HepG2 (cell line): ENCODE data around the gene LIPE. TPM values are rescaled to one million over a fixed set of nuclear protein-coding genes. Genes with fewer than 3 reads are reported as not detected.

ENCODE experiments used
- ATAC-seq: fragments of 200-7000 bp; cut with Tn5 transposase; 3 replicates; pipeline ENCODE4 v1.9.1; 2020; ENCODE audit warnings: mild to moderate bottlenecking, moderate library complexity
- BruUV-seq: library from RNA; stranded (reverse); fragments of 400-500 nt; replicated peaks from 2 replicates; lab custom pipeline; 2021; lab: Mats Ljungman, UMichigan
- CTCF ChIA-PET: fragments of 300-600 bp; formaldehyde crosslinking; extraction: SDS; loops from one replicate; lab custom pipeline; 2021; ENCODE audit warnings: low total read pairs, inconsistent platforms, low intra/inter-chr PET ratio; lab: Yijun Ruan, JAX
- POLR2A ChIA-PET: fragments of 350-600 bp; sonication (Branson Sonifier 250); formaldehyde crosslinking; loops from one replicate; lab custom pipeline; 2020; ENCODE audit warnings: antibody characterized with exemption, inconsistent platforms; lab: Yijun Ruan, JAX
- DNase-seq: peaks from one replicate; pipeline ENCODE4 v3.0.0-alpha.2; 2015; ENCODE audit warnings: low spot score
- FAIRE-seq: peaks from 3 replicates; lab custom pipeline; 2011; peaks lifted over from hg19 to GRCh38; lab: Jason Lieb, UNC
- H2AFZ ChIP-seq: one replicate; pipeline ENCODE4 v1.6.1; 2011; ENCODE audit warnings: low read length, inconsistent platforms
- H3K27ac ChIP-seq: fragments of 300-600 bp; 3 replicates; pipeline ENCODE4 v1.8.0; 2011; ENCODE audit warnings: mixed run types, mild to moderate bottlenecking, mixed read lengths, low read length, inconsistent platforms; ENCODE audit not compliant: insufficient read depth; ENCODE audit errors: extremely low read length
- H3K27me3 ChIP-seq, 2 experiments: fragments of 200-600 bp in 1 of 2; 2 replicates in 1 of 2; 3 replicates in 1 of 2; pipeline versions ENCODE4 v1.6.0 to v1.8.0; 2011; ENCODE audit warnings: low read length in 2 of 2, mild to moderate bottlenecking in 2 of 2, moderate library complexity in 2 of 2, inconsistent platforms in 1 of 2; ENCODE audit not compliant: insufficient read depth in 2 of 2, control insufficient read depth in 1 of 2
- H3K36me3 ChIP-seq, 2 experiments: fragments of 200-600 bp in 1 of 2; replicated peaks in 1 of 2; 2 replicates in 1 of 2; 3 replicates in 1 of 2; pipeline versions ENCODE4 v1.5.1 to v1.8.0; 2011; ENCODE audit warnings: low read length in 2 of 2, inconsistent platforms in 1 of 2; ENCODE audit not compliant: insufficient read depth in 2 of 2, control insufficient read depth in 1 of 2
- H3K4me1 ChIP-seq: 2 replicates; pipeline ENCODE4 v1.5.1; 2012; ENCODE audit warnings: low read length, inconsistent platforms; ENCODE audit not compliant: insufficient read depth
- H3K4me2 ChIP-seq: 2 replicates; pipeline ENCODE4 v1.6.0; 2011; ENCODE audit warnings: low read depth, low read length, inconsistent platforms
- H3K4me3 ChIP-seq, 3 experiments: fragments of 200-600 bp in 1 of 3; sonication (generic), shearing (Covaris generic) in 1 of 3; replicated peaks in 1 of 3; 2 replicates each; pipeline ENCODE4 v1.5.1; 2011 to 2016; ENCODE audit warnings: low read length in 3 of 3, inconsistent platforms in 2 of 3, low read depth in 2 of 3, mild to moderate bottlenecking in 2 of 3, control low read depth in 1 of 3, mixed read lengths in 1 of 3; ENCODE audit not compliant: insufficient read depth in 1 of 3
- H3K79me2 ChIP-seq: one replicate; pipeline ENCODE4 v1.6.1; 2011; ENCODE audit warnings: low read length, inconsistent platforms; ENCODE audit not compliant: insufficient read depth
- H3K9ac ChIP-seq: 2 replicates; pipeline ENCODE4 v1.6.0; 2011; ENCODE audit warnings: mild to moderate bottlenecking, low read depth, low read length, inconsistent platforms; ENCODE audit not compliant: insufficient read depth
- H3K9me3 ChIP-seq: 2 replicates; pipeline ENCODE4 v1.5.1; 2012; ENCODE audit warnings: mild to moderate bottlenecking, low read length
- H4K20me1 ChIP-seq: 2 replicates; pipeline ENCODE4 v1.6.0; 2011; ENCODE audit warnings: inconsistent platforms, mild to moderate bottlenecking, low read length, moderate library complexity; ENCODE audit not compliant: insufficient read depth
- KDM2A ChIP-seq: sonication (generic); formaldehyde crosslinking; IDR thresholded peaks from 2 replicates; pipeline ENCODE4 v1.4.0; 2020; ENCODE audit warnings: low read depth, missing genetic modification reagents, borderline replicate concordance
- MTF2 ChIP-seq: sonication (generic); formaldehyde crosslinking; IDR thresholded peaks from 2 replicates; pipeline ENCODE4 v1.5.0; 2020; ENCODE audit warnings: missing genetic modification reagents, borderline replicate concordance
- NAIF1 ChIP-seq: sonication (generic); formaldehyde crosslinking; IDR thresholded peaks from 2 replicates; pipeline ENCODE4 v1.5.0; 2020; ENCODE audit warnings: mild to moderate bottlenecking, missing genetic modification reagents, borderline replicate concordance
- RAD21 ChIP-seq: fragments of 450-650 bp; formaldehyde crosslinking; IDR thresholded peaks from 2 replicates; pipeline ENCODE4 v1.5.0; 2020; ENCODE audit warnings: mild to moderate bottlenecking
- SALL1 ChIP-seq: sonication (generic); formaldehyde crosslinking; IDR thresholded peaks from 2 replicates; pipeline ENCODE4 v1.8.0; 2022; ENCODE audit warnings: mild to moderate bottlenecking, missing genetic modification reagents
- SMC3 ChIP-seq: IDR thresholded peaks from 2 replicates; pipeline ENCODE4 v1.6.1; 2011; ENCODE audit warnings: low read length, improper control_type of control experiment
- STAG1 ChIP-seq: sonication (generic); formaldehyde crosslinking; IDR thresholded peaks from 2 replicates; pipeline ENCODE4 v1.4.0; 2020; ENCODE audit warnings: missing genetic modification reagents
- TOE1 ChIP-seq: sonication (generic); formaldehyde crosslinking; IDR thresholded peaks from 2 replicates; pipeline ENCODE4 v1.4.0; 2020; ENCODE audit warnings: mild to moderate bottlenecking, missing genetic modification reagents
- ZKSCAN8 ChIP-seq: IDR thresholded peaks from 2 replicates; pipeline ENCODE4 v1.6.1; 2016; ENCODE audit warnings: borderline replicate concordance, missing genetic modification reagents, missing compliant biosample characterization
- ZNF350 ChIP-seq: sonication (generic); formaldehyde crosslinking; IDR thresholded peaks from 2 replicates; pipeline ENCODE4 v1.4.0; 2020; ENCODE audit warnings: mild to moderate bottlenecking, low read depth, missing genetic modification reagents, borderline replicate concordance
- WGBS: methylation state at CpG from one replicate; pipeline ENCODE4 v1.1.6; 2017; ENCODE audit warnings: low lambda C conversion rate; 5-methylcytosine and 5-hydroxymethylcytosine counted together
- in situ Hi-C: cut with HindIII; loops from 2 replicates; pipeline ENCODE4 v1.10.0; 2017; ENCODE audit warnings: low pct_unique_long_range_greater_than_20kb; ENCODE audit not compliant: extremely low pct_ligation_motif_present
- intact Hi-C: fragments of 100-400 bp; cut with micrococcal nuclease; formaldehyde crosslinking; loops from one replicate; pipeline ENCODE4 v1.10.0; 2022; ENCODE audit not compliant: unreplicated experiment
- polyA plus RNA-seq, 8 experiments: library from polyadenylated mRNA; depleted of rRNA in 3 of 8; stranded (reverse) in 7 of 8; unstranded in 1 of 8; fragments of >200 nt; fragmentation: Illumina TruSeq in 4 of 8; extraction: Trizol in 4 of 8; gene quantifications; 2 replicates each; pipeline versions ENCODE4 v1.2.1 to v1.2.3, GENCODE V29; 2011 to 2016; ENCODE audit warnings: low read depth in 4 of 8, missing spikeins in 1 of 8, mixed read lengths in 1 of 8; ENCODE audit not compliant: insufficient read depth in 1 of 8
- total RNA-seq, 5 experiments: library from RNA; depleted of rRNA; stranded (reverse); fragments of >200 nt; fragmentation: Illumina TruSeq; extraction: Trizol; gene quantifications; 2 replicates each; pipeline ENCODE4 v1.2.3, GENCODE V29; 2016; ENCODE audit warnings: low read depth in 1 of 5
- TF ChIP-seq, protein P1 (sequence below), 2 experiments: sonication (generic) in 1 of 2; formaldehyde crosslinking in 1 of 2; IDR thresholded peaks; 2 replicates each; pipeline versions ENCODE4 v1.4.0 to v1.6.1; 2018 to 2020; ENCODE audit warnings: missing genetic modification reagents in 2 of 2, borderline replicate concordance in 1 of 2, low read depth in 1 of 2, mild to moderate bottlenecking in 1 of 2, missing biosample characterization in 1 of 2
- TF ChIP-seq, protein P2 (sequence below): sonication (generic); formaldehyde crosslinking; IDR thresholded peaks from 2 replicates; pipeline ENCODE4 v1.4.0; 2020; ENCODE audit warnings: missing genetic modification reagents
- TF ChIP-seq, protein P3 (sequence below): sonication (generic); formaldehyde crosslinking; IDR thresholded peaks from 2 replicates; pipeline ENCODE4 v1.5.0; 2020; ENCODE audit warnings: mild to moderate bottlenecking, missing genetic modification reagents
- TF ChIP-seq, protein P4 (sequence below): sonication (generic); formaldehyde crosslinking; IDR thresholded peaks from 2 replicates; pipeline ENCODE4 v1.5.0; 2020; ENCODE audit warnings: mild to moderate bottlenecking, missing genetic modification reagents, moderate library complexity

Gene LIPE
- total and polyA plus RNA-seq, 2 of the 13 experiments (the other 11 are each of a cell fraction or from before 2014, with no cell fraction given), result not detected

DNA sequence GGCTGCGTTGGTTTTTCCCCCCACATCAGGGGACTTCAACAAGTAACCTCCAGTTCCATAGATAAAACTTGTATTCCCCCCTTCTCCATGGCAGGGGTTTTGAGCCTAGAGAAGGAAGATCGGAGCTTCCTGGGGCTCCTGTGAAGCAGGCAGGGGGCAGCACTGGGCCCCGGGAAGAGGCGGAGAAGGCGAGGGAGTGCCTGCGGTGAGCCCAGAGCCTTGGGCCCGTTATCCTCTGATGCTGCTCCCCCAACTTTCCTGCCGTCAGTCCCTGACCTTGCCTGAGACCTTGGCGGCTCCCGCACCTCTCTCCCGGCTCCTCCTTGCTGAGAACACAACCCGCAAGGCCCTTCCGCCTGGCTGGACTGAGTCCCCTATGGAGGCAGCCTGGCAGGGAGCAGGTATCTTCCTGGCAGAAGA is 2.5 kb downstream of the LIPE start:
- Histone ChIP-seq H3K36me3 (no peaks in the 10 kb centered on the region), H3K4me3 (peak overlapping the region in 2 of 3 experiments; percentile 41 to 56; a peak in 3 of 6 replicates), H3K4me1 (peaks cover 66% of the 10 kb centered on the region), H3K4me2 (peak overlapping the region; percentile 63), H3K27ac (no peak overlapping the region), H3K79me2 (no peaks in the 10 kb centered on the region), H3K27me3 (peaks cover 4 to 36% of the 10 kb centered on the region in 2 experiments), H2AFZ (peak overlapping the region; percentile 28), H4K20me1 (no peaks in the 10 kb centered on the region), H3K9ac (0 out of 2 replicates have a peak overlapping the region, but pooled peaks have one; percentile 10), H3K9me3 (no peaks in the 10 kb centered on the region)
- ChIA-PET CTCF (interaction anchor here (1.0 to 3.4 kb wide), 3 partner anchors 9 to 104 kb away, joined by 5 to 25 read pairs (median 6); no protein-coding TSS in a partner anchor), POLR2A (interaction anchor here (0.9 to 2.2 kb wide), 2 partner anchors 9 to 104 kb away, joined by 3 to 13 read pairs; partner anchors contain the start of gene CEACAM1)
- ATAC-seq, result peak; percentile 75
- peak; percentile 27 for DNase-seq
- in situ Hi-C loops, result no loop called here
- whole genome bisulfite sequencing, result 0% methylated on average over 6 of the region's 13 CpGs
- BruUV-seq, result no TSS peak
- FAIRE-seq, result no peak
- intact Hi-C loops, result no loop called here
- TF ChIP-seq, protein P1, sequence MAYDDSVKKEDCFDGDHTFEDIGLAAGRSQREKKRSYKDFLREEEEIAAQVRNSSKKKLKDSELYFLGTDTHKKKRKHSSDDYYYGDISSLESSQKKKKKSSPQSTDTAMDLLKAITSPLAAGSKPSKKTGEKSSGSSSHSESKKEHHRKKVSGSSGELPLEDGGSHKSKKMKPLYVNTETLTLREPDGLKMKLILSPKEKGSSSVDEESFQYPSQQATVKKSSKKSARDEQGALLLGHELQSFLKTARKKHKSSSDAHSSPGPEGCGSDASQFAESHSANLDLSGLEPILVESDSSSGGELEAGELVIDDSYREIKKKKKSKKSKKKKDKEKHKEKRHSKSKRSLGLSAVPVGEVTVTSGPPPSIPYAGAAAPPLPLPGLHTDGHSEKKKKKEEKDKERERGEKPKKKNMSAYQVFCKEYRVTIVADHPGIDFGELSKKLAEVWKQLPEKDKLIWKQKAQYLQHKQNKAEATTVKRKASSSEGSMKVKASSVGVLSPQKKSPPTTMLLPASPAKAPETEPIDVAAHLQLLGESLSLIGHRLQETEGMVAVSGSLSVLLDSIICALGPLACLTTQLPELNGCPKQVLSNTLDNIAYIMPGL (CRISPR knock-in tag; IDR thresholded peaks at IDR 0.05; ENCODE audit: borderline replicate concordance in 1 of 2, low read depth in 1 of 2), result peak in 1 of 2 experiments; percentile 64; a peak in 1 of 4 replicates
- TF ChIP-seq, protein P2, sequence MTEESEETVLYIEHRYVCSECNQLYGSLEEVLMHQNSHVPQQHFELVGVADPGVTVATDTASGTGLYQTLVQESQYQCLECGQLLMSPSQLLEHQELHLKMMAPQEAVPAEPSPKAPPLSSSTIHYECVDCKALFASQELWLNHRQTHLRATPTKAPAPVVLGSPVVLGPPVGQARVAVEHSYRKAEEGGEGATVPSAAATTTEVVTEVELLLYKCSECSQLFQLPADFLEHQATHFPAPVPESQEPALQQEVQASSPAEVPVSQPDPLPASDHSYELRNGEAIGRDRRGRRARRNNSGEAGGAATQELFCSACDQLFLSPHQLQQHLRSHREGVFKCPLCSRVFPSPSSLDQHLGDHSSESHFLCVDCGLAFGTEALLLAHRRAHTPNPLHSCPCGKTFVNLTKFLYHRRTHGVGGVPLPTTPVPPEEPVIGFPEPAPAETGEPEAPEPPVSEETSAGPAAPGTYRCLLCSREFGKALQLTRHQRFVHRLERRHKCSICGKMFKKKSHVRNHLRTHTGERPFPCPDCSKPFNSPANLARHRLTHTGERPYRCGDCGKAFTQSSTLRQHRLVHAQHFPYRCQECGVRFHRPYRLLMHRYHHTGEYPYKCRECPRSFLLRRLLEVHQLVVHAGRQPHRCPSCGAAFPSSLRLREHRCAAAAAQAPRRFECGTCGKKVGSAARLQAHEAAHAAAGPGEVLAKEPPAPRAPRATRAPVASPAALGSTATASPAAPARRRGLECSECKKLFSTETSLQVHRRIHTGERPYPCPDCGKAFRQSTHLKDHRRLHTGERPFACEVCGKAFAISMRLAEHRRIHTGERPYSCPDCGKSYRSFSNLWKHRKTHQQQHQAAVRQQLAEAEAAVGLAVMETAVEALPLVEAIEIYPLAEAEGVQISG (CRISPR knock-in tag), result 0 out of 2 replicates have a peak, but pooled peaks have one; percentile 19
- TF ChIP-seq, protein P3, sequence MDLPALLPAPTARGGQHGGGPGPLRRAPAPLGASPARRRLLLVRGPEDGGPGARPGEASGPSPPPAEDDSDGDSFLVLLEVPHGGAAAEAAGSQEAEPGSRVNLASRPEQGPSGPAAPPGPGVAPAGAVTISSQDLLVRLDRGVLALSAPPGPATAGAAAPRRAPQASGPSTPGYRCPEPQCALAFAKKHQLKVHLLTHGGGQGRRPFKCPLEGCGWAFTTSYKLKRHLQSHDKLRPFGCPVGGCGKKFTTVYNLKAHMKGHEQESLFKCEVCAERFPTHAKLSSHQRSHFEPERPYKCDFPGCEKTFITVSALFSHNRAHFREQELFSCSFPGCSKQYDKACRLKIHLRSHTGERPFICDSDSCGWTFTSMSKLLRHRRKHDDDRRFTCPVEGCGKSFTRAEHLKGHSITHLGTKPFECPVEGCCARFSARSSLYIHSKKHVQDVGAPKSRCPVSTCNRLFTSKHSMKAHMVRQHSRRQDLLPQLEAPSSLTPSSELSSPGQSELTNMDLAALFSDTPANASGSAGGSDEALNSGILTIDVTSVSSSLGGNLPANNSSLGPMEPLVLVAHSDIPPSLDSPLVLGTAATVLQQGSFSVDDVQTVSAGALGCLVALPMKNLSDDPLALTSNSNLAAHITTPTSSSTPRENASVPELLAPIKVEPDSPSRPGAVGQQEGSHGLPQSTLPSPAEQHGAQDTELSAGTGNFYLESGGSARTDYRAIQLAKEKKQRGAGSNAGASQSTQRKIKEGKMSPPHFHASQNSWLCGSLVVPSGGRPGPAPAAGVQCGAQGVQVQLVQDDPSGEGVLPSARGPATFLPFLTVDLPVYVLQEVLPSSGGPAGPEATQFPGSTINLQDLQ (CRISPR knock-in tag), result no peak
- TF ChIP-seq NAIF1 (CRISPR knock-in tag), result no peak
- peak; percentile 81; the same call in 1 of the 2 replicates for TF ChIP-seq KDM2A (CRISPR knock-in tag)
- TF ChIP-seq RAD21 (CRISPR knock-in tag), result peak; percentile 61
- TF ChIP-seq MTF2, result no peak
- peak; percentile 48 for TF ChIP-seq STAG1 (CRISPR knock-in tag)
- TF ChIP-seq TOE1 (CRISPR knock-in tag), result no peak
- 0 out of 2 replicates have a peak, but pooled peaks have one; percentile 20 for TF ChIP-seq SMC3
- TF ChIP-seq ZNF350 (CRISPR knock-in tag), result peak; percentile 39; the same call in 1 of the 2 replicates
- TF ChIP-seq, protein P4, sequence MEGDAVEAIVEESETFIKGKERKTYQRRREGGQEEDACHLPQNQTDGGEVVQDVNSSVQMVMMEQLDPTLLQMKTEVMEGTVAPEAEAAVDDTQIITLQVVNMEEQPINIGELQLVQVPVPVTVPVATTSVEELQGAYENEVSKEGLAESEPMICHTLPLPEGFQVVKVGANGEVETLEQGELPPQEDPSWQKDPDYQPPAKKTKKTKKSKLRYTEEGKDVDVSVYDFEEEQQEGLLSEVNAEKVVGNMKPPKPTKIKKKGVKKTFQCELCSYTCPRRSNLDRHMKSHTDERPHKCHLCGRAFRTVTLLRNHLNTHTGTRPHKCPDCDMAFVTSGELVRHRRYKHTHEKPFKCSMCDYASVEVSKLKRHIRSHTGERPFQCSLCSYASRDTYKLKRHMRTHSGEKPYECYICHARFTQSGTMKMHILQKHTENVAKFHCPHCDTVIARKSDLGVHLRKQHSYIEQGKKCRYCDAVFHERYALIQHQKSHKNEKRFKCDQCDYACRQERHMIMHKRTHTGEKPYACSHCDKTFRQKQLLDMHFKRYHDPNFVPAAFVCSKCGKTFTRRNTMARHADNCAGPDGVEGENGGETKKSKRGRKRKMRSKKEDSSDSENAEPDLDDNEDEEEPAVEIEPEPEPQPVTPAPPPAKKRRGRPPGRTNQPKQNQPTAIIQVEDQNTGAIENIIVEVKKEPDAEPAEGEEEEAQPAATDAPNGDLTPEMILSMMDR (CRISPR knock-in tag), result peak; percentile 74
- TF ChIP-seq SALL1, result 0 out of 2 replicates have a peak, but pooled peaks have one; percentile 31
- 0 out of 2 replicates have a peak, but pooled peaks have one; percentile 17 for TF ChIP-seq ZKSCAN8
